ENCODE measurements around the gene KCNK10. TPM values are rescaled to one million over a fixed set of nuclear protein-coding genes. Genes with fewer than 3 reads are reported as not detected.

The KCNK10 gene
- total RNA-seq, 1 donor from 2014 or later = 0.24 TPM

DNA sequence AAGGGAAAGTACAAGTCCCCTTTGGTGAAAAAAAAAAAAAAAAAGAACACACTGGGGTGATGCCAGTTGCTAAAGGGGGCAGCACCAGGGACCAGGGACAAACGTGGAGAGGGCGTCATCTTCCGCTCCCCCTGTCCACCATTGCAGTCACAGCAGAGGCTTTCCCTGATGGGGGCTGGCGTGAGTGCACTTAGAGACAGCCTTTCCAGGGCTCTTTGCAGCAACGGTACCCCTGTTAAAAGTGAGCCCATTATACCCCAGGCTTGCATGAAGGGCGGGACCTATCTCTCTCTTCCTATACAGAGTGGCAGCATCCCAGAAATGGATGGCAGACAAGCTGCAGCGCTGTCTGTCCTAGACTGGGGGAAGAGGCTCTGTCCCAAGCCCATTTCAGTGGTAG is 155.0 kb downstream of the KCNK10 start:
- H3K27ac Mint-ChIP-seq = no peak overlapping the region
- TF ChIP-seq, protein P1, sequence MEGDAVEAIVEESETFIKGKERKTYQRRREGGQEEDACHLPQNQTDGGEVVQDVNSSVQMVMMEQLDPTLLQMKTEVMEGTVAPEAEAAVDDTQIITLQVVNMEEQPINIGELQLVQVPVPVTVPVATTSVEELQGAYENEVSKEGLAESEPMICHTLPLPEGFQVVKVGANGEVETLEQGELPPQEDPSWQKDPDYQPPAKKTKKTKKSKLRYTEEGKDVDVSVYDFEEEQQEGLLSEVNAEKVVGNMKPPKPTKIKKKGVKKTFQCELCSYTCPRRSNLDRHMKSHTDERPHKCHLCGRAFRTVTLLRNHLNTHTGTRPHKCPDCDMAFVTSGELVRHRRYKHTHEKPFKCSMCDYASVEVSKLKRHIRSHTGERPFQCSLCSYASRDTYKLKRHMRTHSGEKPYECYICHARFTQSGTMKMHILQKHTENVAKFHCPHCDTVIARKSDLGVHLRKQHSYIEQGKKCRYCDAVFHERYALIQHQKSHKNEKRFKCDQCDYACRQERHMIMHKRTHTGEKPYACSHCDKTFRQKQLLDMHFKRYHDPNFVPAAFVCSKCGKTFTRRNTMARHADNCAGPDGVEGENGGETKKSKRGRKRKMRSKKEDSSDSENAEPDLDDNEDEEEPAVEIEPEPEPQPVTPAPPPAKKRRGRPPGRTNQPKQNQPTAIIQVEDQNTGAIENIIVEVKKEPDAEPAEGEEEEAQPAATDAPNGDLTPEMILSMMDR (IDR thresholded peaks at IDR 0.05; ENCODE audit: unreplicated experiment) = no peak
- peaks cover 15% of the 10 kb centered on the region for H3K27me3 Mint-ChIP-seq
- H3K4me3 Mint-ChIP-seq (ENCODE audit: low read depth) = no peak overlapping the region
- DNase-seq (ENCODE audit: low spot score, unreplicated experiment) = no peak
- H3K4me1 Mint-ChIP-seq (ENCODE audit: low read depth) = peaks cover 1% of the 10 kb centered on the region
- peaks cover 28% of the 10 kb centered on the region for H3K9me3 Mint-ChIP-seq (ENCODE audit: low read depth)
- peaks cover 1% of the 10 kb centered on the region for H3K36me3 Mint-ChIP-seq (ENCODE audit: insufficient read depth)

DNA sequence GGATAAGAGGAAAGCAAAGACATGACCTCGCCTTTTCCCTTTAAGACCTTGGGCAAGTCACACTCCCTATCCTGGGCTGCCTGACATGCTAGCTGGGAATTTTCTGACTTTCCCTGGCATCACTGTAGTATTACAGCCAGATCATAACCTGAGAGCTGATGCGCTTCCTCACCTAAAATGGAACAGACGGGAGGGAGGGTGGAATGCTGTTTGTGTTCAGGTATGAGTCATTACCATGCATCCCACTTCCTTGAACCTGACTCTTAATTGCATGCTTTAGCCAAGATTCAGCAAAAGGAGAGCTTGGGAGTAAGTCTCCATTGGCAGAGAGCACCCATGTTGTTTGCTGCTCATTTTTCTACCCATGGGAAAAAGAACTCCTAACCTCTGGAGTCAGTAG is 156.5 kb downstream of the KCNK10 start:
- Mint-ChIP-seq H3K27me3 (peaks cover 15% of the 10 kb centered on the region), H3K36me3 (ENCODE audit: insufficient read depth) (peaks cover 1% of the 10 kb centered on the region), H3K4me1 (ENCODE audit: low read depth) (peaks cover 1% of the 10 kb centered on the region), H3K4me3 (ENCODE audit: low read depth) (no peak overlapping the region), H3K27ac (no peak overlapping the region), H3K9me3 (ENCODE audit: low read depth) (peaks cover 14% of the 10 kb centered on the region)
- TF ChIP-seq, protein P1 (IDR thresholded peaks at IDR 0.05; ENCODE audit: unreplicated experiment) = no peak
- no peak for DNase-seq (ENCODE audit: low spot score, unreplicated experiment)

DNA sequence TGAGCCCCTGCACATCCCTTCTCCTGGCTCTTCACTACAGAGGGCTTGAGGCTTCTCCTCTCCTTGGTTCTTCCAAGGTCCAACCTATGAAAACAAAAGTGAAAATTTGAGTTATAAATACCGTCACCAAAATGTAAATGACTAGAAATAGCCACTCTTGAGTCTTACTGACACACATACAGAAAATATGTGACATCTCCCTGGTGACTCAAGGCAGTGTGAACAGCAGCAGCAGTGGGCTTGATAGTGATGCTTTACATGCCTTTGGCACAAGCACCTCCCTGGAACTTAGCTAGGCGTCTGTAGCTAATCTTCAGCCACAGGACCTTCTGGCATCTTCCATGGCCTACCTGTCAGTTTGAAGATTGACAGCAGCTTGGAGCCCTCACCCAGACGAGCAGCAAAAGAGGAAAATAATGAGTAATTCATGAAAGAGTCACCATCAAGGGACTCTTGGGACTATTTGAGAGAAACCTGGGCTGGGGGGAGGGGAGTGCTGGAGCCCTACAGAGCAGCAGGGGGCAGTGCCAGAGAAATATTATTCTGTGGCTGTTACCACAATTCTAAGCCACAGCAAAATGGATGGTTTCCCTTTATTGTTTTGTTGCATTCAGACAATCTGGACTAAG is 158.0 kb downstream of the KCNK10 start:
- Mint-ChIP-seq H3K36me3 (ENCODE audit: insufficient read depth) (peaks cover 1% of the 10 kb centered on the region), H3K4me1 (ENCODE audit: low read depth) (no peaks in the 10 kb centered on the region), H3K4me3 (ENCODE audit: low read depth) (no peak overlapping the region), H3K27ac (no peak overlapping the region), H3K9me3 (ENCODE audit: low read depth) (peaks cover 3% of the 10 kb centered on the region), H3K27me3 (peaks cover 24% of the 10 kb centered on the region)
- TF ChIP-seq, protein P1 (IDR thresholded peaks at IDR 0.05; ENCODE audit: unreplicated experiment) = no peak
- DNase-seq (ENCODE audit: low spot score, unreplicated experiment) = no peak

DNA sequence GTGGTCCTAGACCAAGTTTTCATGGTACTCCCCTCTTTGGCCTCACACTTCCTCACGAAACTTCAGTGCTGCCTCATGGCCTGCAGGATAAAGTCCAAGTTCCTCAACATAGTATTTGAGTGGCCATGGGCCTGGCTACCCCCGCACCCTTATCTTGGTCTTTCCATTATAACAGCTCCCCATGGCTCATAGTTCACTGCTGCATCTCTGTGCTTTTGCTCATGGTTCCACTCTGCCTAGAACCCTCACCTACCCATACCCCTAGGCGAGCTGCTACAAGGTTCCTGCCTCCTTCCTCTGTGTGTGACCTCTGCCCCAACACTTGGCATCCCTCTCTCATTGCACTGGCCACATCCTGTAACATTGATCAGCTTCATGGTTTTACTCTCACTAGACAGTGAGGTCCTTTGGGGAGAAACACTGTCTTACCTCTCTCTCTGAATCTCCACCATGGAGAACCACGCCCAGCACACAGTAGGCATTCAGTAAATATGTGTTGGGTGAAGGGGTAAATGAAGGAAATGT is 159.3 kb downstream of the KCNK10 start:
- TF ChIP-seq, protein P1 (IDR thresholded peaks at IDR 0.05; ENCODE audit: unreplicated experiment) = no peak
- H3K27ac Mint-ChIP-seq = no peak overlapping the region
- no peaks in the 10 kb centered on the region for H3K9me3 Mint-ChIP-seq (ENCODE audit: low read depth)
- H3K4me3 Mint-ChIP-seq (ENCODE audit: low read depth) = no peak overlapping the region
- H3K27me3 Mint-ChIP-seq = peaks cover 35% of the 10 kb centered on the region
- H3K36me3 Mint-ChIP-seq (ENCODE audit: insufficient read depth) = no peaks in the 10 kb centered on the region
- no peaks in the 10 kb centered on the region for H3K4me1 Mint-ChIP-seq (ENCODE audit: low read depth)
- DNase-seq (ENCODE audit: low spot score, unreplicated experiment) = no peak

DNA sequence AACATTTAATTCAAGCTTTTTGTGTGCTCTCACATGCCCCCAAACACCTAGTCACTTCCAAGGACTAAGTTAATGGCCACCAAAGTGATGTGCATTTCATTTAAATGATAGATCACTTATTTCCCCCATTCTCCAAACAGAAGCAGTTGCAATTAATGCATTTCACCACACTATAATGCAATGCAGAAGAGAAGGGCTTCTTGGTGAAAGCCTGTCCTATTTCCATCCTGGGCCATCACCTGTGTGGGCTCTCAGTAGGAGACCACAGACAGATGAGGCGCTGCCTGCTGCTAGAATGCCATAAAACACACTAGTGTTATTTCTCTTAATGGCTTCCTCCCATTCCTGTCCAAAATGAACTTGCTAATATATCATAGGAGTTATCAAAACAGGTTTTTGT is 166.9 kb downstream of the KCNK10 start:
- H3K27me3 Mint-ChIP-seq = peaks cover 39% of the 10 kb centered on the region
- no peak for DNase-seq (ENCODE audit: low spot score, unreplicated experiment)
- H3K4me3 Mint-ChIP-seq (ENCODE audit: low read depth) = no peak overlapping the region
- no peaks in the 10 kb centered on the region for H3K9me3 Mint-ChIP-seq (ENCODE audit: low read depth)
- H3K27ac Mint-ChIP-seq = no peak overlapping the region
- no peaks in the 10 kb centered on the region for H3K36me3 Mint-ChIP-seq (ENCODE audit: insufficient read depth)
- H3K4me1 Mint-ChIP-seq (ENCODE audit: low read depth) = no peaks in the 10 kb centered on the region
- TF ChIP-seq, protein P1 (IDR thresholded peaks at IDR 0.05; ENCODE audit: unreplicated experiment) = no peak

All from progenitor cell of endocrine pancreas (in vitro differentiated cells).